AG08395 (cell line): Measurements from ENCODE around the gene SUPV3L1.
"Not testable (repeated sequence)": the region's sequence is repeated elsewhere in the genome, so short reads cannot be mapped to it uniquely, and the experiment has no call there.

Source experiments
- DNase-seq: peaks from one replicate; pipeline ENCODE4 v3.0.0; 2012; ENCODE audit warnings: mixed read lengths, low spot score

SUPV3L1 gene

GRCh38 chr10:69230128-69230527, 50.1 kb downstream of the SUPV3L1 start:
- no peak for DNase-seq

GRCh38 chr10:69232252-69232651, 52.2 kb downstream of the SUPV3L1 start:
- DNase-seq = peak; percentile 89

GRCh38 chr10:69232736-69233480, 52.9 kb downstream of the SUPV3L1 start:
- DNase-seq = no peak

- DNase-seq = no peak
Observed at GRCh38 chr10:69234447-69234846, 54.4 kb downstream of the SUPV3L1 start.

- DNase-seq = peak; percentile 86
Observed at GRCh38 chr10:69237528-69238159, 57.6 kb downstream of the SUPV3L1 start.

- no peak for DNase-seq
Observed at GRCh38 chr10:69239136-69239535, 59.1 kb downstream of the SUPV3L1 start.

- DNase-seq = peak; percentile 65
Observed at GRCh38 chr10:69239816-69240434, 59.9 kb downstream of the SUPV3L1 start.

- no peak for DNase-seq
Observed at GRCh38 chr10:69240455-69240854, 60.4 kb downstream of the SUPV3L1 start.

- peak; percentile 39 for DNase-seq
Observed at GRCh38 chr10:69241575-69241974, 61.5 kb downstream of the SUPV3L1 start.

- DNase-seq = no peak
Observed at GRCh38 chr10:69242040-69242851, 62.2 kb downstream of the SUPV3L1 start.

- DNase-seq = no peak
Observed at GRCh38 chr10:69242852-69243212, 62.8 kb downstream of the SUPV3L1 start.

GRCh38 chr10:69243817-69244216, 63.8 kb downstream of the SUPV3L1 start:
- DNase-seq = no peak

- no peak for DNase-seq
Observed at GRCh38 chr10:69246036-69246435, 66.0 kb downstream of the SUPV3L1 start.

GRCh38 chr10:69246581-69247312, 66.7 kb downstream of the SUPV3L1 start:
- no peak for DNase-seq

- no peak for DNase-seq
Observed at GRCh38 chr10:69247313-69247710, 67.3 kb downstream of the SUPV3L1 start.

- DNase-seq = no peak
Observed at GRCh38 chr10:69248117-69248730, 68.2 kb downstream of the SUPV3L1 start.

- no peak for DNase-seq
Observed at GRCh38 chr10:69250041-69250440, 70.0 kb downstream of the SUPV3L1 start.

- DNase-seq = not testable (repeated sequence)
Observed at GRCh38 chr10:69251417-69251816, 71.4 kb downstream of the SUPV3L1 start.

GRCh38 chr10:69253171-69253570, 73.1 kb downstream of the SUPV3L1 start:
- DNase-seq = no peak

- no peak for DNase-seq
Observed at GRCh38 chr10:69254877-69255276, 74.8 kb downstream of the SUPV3L1 start.
